NCI-H2196 treated with DMSO at 0.1 percent for 48 hours (cell line): ENCODE data around the gene PDXDC1.
"Not testable (repeated sequence)": the region's sequence is repeated elsewhere in the genome, so short reads cannot be mapped to it uniquely, and the experiment has no call there.

ENCODE experiments used
- DNase-seq: peaks from one replicate; lab custom pipeline; 2025; ENCODE audit not compliant: unreplicated experiment; lab: John Stamatoyannopoulos, UW

Gene PDXDC1

GRCh38 chr16:15008647-15009046 is 33.8 kb downstream of the PDXDC1 start:
- DNase-seq = not testable (repeated sequence)

- DNase-seq = not testable (repeated sequence)
Measured at GRCh38 chr16:15012941-15013340, 38.1 kb downstream of the PDXDC1 start.

DNA sequence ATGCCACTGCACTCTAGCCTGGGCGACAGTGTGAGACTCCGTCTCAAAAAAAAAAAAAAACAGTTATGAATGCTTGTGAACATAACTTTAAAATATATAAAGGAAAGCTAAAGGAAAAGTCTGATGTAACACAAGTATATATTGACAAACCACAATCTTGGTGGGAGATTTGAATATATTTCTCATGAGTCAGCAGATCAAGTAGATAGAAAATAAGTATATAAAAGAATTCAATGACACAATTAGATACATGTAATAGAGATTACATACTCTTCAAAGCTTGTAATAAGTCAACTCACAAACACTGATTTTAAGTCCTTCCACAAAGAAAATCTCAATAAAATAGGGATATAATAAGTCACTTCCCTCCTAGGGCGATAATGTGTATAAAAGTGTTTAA is 40.8 kb downstream of the PDXDC1 start:
- not testable (repeated sequence) for DNase-seq

- not testable (repeated sequence) for DNase-seq
Measured at GRCh38 chr16:15016354-15016753, 41.5 kb downstream of the PDXDC1 start.

- not testable (repeated sequence) for DNase-seq
Measured at GRCh38 chr16:15016951-15017580, 42.2 kb downstream of the PDXDC1 start.

GRCh38 chr16:15021429-15021828 is 46.6 kb downstream of the PDXDC1 start:
- not testable (repeated sequence) for DNase-seq

- DNase-seq = not testable (repeated sequence)
Measured at GRCh38 chr16:15022194-15022593, 47.4 kb downstream of the PDXDC1 start.

- DNase-seq = not testable (repeated sequence)
Measured at GRCh38 chr16:15023381-15024077, 48.7 kb downstream of the PDXDC1 start.

GRCh38 chr16:15024858-15025199 is 50.0 kb downstream of the PDXDC1 start:
- DNase-seq = not testable (repeated sequence)

DNA sequence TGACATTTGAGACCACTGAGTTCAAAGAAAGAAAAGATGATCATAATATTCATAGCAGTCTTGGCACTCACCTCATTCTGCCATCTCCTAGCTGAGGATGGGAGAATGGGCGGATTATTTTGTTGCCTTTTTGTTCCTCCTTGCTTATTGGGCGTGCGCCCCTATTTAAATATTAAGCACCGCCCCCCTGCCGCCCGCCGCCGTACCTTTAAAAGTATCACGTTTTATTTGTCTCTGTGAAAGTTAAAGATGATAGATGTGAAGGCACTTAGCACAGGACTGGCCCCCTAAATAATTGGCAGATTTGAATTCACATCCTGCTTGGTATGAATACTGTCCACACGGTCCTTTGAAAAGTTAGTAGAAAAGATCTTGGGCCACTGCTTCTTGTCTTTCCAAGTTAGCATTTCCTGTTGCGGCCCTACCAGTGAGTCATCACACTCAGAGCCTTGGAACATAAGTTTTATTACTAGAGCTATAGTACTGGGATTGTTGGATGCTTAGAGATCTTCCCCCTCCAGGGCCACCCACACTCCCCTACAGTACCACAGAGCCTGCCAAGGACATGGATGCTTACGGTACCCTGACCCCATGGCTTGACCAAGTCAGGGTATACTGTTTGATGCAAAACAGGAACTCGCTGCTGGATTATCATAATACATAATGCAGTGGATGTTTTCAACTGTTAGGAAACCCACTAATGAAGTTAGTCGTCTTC is 50.6 kb downstream of the PDXDC1 start:
- not testable (repeated sequence) for DNase-seq

GRCh38 chr16:15027051-15027450 is 52.2 kb downstream of the PDXDC1 start:
- not testable (repeated sequence) for DNase-seq

DNA sequence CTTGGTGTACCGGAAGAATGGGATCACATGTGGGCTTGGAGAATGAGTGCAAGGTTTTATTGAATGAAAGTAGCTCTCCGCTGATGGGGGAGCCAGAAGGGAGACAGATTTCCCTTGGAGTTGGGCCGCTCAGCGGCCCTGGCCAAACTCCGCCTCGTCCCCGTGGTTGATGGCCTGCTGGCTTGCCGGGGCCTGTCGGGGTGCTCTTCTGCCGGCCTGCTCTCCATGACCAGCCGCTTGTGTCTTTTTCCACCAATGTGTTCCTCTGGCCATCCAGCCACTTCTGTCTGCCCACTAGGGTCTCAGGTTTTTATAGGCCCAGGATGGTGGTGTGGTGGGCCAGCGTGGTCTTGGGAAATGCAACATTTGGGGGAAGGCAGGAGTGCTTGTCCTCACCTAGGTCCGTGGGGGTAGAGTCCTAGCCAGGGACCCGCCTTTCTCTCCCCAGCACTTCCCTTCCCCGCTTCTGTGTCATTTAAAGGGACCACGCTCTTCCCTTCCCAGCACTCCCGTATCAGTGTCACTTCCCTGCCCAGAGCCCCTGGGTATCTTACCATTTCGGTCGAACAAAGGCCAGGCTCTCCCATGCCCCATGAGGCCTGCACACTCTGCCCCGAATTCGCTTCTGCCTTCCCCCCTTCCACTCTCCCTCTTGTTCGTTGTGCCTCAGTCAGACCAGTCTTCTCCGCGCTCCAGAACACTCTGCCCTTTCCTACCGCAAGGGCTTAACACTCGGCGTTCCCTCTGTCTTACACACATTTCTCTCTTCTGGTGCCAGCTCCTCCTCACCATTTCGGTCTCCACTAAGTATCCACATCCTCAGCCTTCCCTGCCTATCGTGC is 52.9 kb downstream of the PDXDC1 start:
- not testable (repeated sequence) for DNase-seq

DNA sequence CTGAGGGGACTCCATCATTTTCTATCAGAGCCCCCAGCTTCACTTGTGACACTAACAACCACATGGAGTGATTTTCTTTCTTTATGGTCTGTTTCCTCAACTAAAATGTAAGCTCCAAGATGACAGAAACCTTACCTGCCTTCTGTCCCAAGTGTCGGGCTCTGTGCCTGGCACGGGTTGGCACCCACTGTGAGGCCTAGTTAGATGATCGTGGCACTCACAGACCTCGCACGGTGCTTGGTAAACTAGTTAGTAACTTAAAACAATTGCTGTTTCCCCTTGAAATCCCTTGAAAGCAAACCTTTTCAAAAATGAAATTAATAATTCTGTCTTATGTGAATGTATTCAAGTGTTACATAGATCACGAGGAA is 53.5 kb downstream of the PDXDC1 start:
- DNase-seq = not testable (repeated sequence)

DNA sequence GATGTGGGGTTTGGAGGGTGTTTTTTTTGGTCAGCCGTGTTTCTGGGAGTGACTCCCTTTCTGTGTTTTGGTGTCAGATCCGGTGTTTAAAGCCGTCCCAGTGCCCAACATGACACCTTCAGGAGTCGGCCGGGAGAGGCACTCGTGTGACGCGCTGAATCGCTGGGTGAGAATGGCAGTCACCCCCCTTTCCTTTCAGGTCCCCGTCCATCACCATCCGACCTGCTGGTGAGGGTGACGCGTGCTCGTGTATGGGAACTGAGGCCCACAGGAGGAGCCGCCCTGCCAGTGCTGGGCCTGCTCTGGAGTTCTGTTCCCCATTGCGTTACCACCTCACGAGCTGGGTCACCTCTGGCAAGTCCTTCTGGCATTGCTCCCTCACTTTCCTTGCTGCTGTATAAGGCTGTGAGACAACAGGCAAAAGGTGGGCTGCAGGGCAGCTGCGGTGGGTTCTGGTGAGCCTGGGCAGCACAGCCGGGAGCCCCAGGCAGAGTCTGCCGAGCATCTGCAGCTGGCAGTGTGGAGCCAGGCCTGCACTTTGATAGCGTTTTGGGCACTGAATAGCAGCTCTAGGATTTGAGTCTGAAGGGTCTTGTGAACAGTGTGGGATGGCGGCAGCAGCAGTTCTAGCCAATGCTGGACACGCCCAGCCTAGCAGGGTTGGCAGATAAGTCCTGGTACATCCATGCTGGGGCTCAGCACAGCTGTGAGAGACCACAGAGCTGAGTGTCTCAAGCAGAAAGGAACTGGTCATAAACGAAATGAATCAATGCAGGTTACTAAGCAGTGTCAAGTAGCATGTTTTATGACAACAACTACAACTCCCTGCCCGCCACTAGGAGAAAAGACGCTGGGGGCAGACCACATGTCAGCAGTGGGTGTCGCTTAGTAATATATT is 54.2 kb downstream of the PDXDC1 start:
- not testable (repeated sequence) for DNase-seq

DNA sequence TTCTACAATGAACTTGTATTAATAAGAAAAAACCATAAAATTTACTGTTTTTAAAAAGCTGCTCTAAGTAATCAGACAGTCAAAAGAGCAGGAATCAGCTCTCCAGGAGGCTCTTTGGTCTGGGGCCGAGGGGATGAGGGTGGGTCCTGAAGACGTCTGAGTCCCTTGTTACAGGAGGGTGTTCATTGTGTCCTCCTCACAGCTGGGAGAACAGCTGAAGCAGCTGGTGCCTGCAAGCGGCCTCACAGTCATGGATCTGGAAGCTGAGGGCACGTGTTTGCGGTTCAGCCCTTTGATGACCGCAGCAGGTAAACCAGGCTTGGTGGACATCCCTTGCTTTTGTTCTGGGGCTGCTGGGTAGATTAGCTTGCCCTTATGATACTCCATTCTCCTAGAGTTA is 54.9 kb downstream of the PDXDC1 start:
- DNase-seq = not testable (repeated sequence)

DNA sequence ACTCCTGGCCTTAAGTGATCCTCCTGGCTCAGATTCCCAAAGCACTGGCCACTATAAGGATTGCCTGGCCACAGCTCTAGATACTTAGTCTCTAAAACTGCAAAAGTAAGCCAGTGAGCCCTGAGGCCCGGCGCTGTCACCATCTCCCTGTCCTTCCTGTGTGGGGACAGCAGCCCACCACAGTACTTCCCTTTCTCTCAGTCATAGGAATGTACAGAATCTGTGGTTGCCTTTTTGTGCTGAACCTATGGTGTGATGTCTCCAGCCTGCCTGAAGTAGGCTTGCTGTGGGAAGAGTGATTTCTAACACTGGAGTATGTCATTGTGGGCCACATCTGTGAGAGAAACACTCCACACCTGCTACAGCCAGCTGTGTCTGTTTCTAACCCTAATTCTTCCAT is 56.4 kb downstream of the PDXDC1 start:
- no peak for DNase-seq

DNA sequence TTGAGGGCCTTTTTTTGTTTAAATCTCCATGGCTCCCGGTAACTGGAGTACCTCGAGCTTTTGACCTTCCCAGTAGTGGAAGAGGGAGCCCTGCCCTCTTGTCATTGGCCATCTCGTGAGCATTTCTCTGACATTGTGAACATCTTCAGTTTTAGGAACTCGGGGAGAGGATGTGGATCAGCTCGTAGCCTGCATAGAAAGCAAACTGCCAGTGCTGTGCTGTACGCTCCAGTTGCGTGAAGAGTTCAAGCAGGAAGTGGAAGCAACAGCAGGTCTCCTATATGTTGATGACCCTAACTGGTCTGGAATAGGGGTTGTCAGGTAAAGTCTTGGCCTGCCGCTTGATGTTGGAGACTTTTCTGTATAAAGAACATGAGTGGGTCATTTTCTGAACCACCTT is 56.8 kb downstream of the PDXDC1 start:
- DNase-seq = no peak

DNA sequence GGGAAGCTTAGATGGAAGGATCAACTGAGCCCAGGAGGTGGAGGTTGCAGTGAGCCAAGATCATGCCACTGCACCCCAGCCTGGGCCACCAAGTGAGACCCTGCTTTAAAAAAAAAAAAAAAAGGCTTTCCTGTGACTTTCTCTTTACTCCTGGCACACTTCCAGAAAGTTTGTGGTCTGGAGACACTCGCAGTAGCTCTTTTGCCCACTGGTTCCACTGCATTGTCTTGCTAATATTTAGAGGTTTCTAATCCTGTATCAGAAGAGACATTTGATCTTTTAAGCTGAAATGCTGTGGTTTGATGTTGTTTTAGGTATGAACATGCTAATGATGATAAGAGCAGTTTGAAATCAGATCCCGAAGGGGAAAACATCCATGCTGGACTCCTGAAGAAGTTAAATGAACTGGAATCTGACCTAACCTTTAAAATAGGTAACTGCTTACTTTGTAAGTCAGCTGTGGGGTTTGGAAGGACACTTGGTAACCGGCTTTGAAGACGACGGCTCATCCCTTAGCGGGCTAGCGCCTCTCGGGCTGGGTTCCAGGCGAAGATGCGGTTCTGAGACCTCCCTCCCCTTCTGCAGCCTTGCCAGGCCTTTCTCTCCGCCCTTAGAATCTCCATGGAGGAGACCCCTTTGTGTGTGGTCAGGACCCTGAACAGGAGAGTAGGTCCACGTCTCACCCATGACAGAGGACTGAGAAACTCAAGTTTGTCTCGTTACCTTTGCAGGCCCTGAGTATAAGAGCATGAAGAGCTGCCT is 57.9 kb downstream of the PDXDC1 start:
- DNase-seq = no peak

DNA sequence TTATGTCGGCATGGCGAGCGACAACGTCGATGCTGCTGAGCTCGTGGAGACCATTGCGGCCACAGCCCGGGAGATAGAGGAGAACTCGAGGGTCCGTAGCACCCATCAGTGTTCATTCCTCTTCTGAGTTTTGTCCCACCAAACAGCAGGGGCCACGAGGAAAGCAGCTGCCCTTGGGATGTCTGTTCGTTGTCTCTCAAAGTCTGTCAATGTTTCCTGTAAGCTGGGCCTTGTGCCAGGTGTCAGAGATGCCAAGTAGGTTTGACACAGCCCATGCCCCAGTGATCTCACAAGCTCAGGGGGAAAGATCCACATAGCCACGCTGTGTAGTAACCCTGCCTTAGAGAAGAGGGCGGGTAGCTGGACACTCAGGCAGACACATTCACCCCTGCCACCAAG is 58.5 kb downstream of the PDXDC1 start:
- DNase-seq = no peak
